ENCODE results near the gene SCN3B.

GRCh38 chr11:123645286-123645975 lies 9.0 kb downstream of the SCN3B start:
- TF ChIP-seq REPIN1 (tag by site-specific recombination; IDR thresholded peaks at IDR 0.05; ENCODE audit: low read depth) (no peak), CTCF (tag by site-specific recombination; IDR thresholded peaks at IDR 0.05) (no peak), ZNF843 (tag by site-specific recombination; IDR thresholded peaks at IDR 0.05) (no peak), YY1 (tag by site-specific recombination; IDR thresholded peaks at IDR 0.05) (no peak), ZNF639 (tag by site-specific recombination; IDR thresholded peaks at IDR 0.05) (no peak), ZNF391 (tag by site-specific recombination; IDR thresholded peaks at IDR 0.05; ENCODE audit: borderline replicate concordance, low read depth) (no peak), REST (tag by site-specific recombination; IDR thresholded peaks at IDR 0.05) (no peak), ZNF280C (tag by site-specific recombination; IDR thresholded peaks at IDR 0.05) (no peak), ZNF426 (tag by site-specific recombination; IDR thresholded peaks at IDR 0.05) (no peak), KLF16 (tag by site-specific recombination; IDR thresholded peaks at IDR 0.05) (no peak), ZNF112 (tag by site-specific recombination; IDR thresholded peaks at IDR 0.05) (no peak), ZNF274 (IDR thresholded peaks at IDR 0.05; ENCODE audit: low read length) (no peak), ZNF274 (tag by site-specific recombination; IDR thresholded peaks at IDR 0.05; ENCODE audit: borderline replicate concordance) (no peak), ZNF792 (tag by site-specific recombination; IDR thresholded peaks at IDR 0.05) (no peak)
- TF ChIP-seq, protein P1, sequence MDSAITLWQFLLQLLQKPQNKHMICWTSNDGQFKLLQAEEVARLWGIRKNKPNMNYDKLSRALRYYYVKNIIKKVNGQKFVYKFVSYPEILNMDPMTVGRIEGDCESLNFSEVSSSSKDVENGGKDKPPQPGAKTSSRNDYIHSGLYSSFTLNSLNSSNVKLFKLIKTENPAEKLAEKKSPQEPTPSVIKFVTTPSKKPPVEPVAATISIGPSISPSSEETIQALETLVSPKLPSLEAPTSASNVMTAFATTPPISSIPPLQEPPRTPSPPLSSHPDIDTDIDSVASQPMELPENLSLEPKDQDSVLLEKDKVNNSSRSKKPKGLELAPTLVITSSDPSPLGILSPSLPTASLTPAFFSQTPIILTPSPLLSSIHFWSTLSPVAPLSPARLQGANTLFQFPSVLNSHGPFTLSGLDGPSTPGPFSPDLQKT (IDR thresholded peaks at IDR 0.05; ENCODE audit: borderline replicate concordance, low read depth, low read length) = no peak

All from HEK293 (cell line).